Right atrium auricular region (tissue), 2 donors: ENCODE measurements around the gene PDE4D. TPM values are rescaled to one million over a fixed set of nuclear protein-coding genes. Genes with fewer than 3 reads are reported as not detected.
A peak's percentile ranks its signal among the peaks of the same experiment; 100 is the strongest.

Experiments used
- DNase-seq: peaks from one replicate; pipeline ENCODE4 v3.0.0-alpha.2; 2019; ENCODE audit warnings: low spot score
- H3K27ac ChIP-seq, 2 donors: fragments of 200-600 bp; sonication (generic); 1 replicate in 1 of 2; 2 replicates in 1 of 2; pipeline ENCODE4 v1.5.1; 2016 to 2019
- H3K27me3 ChIP-seq, 2 donors: fragments of 200-600 bp; sonication (generic); one replicate each; pipeline versions ENCODE4 v1.5.1 to v1.6.0; 2017 to 2019
- H3K36me3 ChIP-seq: fragments of 200-600 bp; sonication (generic); one replicate; pipeline ENCODE4 v1.5.1; 2016
- H3K4me1 ChIP-seq, 2 donors: fragments of 200-600 bp; sonication (generic); one replicate each; pipeline versions ENCODE4 v1.5.1 to v1.6.0; 2017 to 2019
- H3K4me3 ChIP-seq, 2 donors: fragments of 200-600 bp; sonication (generic); 1 replicate in 1 of 2; 2 replicates in 1 of 2; pipeline ENCODE4 v1.5.1; 2017 to 2019; ENCODE audit warnings: mild to moderate bottlenecking in 1 of 2, moderate library complexity in 1 of 2
- H3K9me3 ChIP-seq, 2 donors: fragments of 200-600 bp; sonication (generic); one replicate each; pipeline ENCODE4 v1.5.1; 2019
- total RNA-seq, 2 donors: library from RNA; depleted of rRNA; stranded (reverse); fragments of >200 nt; gene quantifications; one replicate each; pipeline ENCODE4 v1.1.0, GENCODE V29; 2016
- TF ChIP-seq, protein P1 (sequence below), 2 donors: fragments of 200-600 bp; sonication (generic); IDR thresholded peaks; one replicate each; pipeline ENCODE4 v1.5.1; 2019; ENCODE audit warnings: antibody characterized with exemption in 2 of 2

Gene PDE4D
- total RNA-seq, 2 donors from 2014 or later = 43.3 to 44.0 TPM

DNA sequence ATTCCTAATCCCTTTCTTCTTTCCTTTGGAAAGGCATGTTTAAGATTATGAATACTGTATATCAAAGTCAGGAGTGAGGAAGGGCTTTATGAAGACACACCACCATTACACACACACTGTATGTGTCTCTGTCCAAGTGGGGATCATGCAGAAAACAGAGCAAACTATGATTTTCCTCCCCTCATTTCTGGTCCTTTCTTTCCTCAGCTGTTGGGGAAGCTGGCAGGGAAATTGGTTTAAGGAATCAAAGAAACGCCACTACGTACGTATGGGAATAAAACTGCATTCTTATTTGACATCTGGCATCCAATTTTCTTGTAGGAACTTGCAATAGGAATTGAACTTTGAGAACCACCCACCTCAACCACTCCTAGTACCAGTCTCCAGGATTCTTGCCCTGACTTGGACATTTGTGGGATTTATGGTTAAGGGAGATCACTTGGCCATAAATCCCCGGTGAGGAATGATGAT, 125.8 kb downstream of the PDE4D start:
- H3K4me3 ChIP-seq = peak overlapping the region; percentile 28 to 55
- H3K27ac ChIP-seq = no peak overlapping the region
- TF ChIP-seq, protein P1, sequence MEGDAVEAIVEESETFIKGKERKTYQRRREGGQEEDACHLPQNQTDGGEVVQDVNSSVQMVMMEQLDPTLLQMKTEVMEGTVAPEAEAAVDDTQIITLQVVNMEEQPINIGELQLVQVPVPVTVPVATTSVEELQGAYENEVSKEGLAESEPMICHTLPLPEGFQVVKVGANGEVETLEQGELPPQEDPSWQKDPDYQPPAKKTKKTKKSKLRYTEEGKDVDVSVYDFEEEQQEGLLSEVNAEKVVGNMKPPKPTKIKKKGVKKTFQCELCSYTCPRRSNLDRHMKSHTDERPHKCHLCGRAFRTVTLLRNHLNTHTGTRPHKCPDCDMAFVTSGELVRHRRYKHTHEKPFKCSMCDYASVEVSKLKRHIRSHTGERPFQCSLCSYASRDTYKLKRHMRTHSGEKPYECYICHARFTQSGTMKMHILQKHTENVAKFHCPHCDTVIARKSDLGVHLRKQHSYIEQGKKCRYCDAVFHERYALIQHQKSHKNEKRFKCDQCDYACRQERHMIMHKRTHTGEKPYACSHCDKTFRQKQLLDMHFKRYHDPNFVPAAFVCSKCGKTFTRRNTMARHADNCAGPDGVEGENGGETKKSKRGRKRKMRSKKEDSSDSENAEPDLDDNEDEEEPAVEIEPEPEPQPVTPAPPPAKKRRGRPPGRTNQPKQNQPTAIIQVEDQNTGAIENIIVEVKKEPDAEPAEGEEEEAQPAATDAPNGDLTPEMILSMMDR (IDR thresholded peaks at IDR 0.05) = no peak
- no peaks in the 10 kb centered on the region for H3K9me3 ChIP-seq
- H3K36me3 ChIP-seq = no peaks in the 10 kb centered on the region
- H3K27me3 ChIP-seq = no peaks in the 10 kb centered on the region
- no peak for DNase-seq
- H3K4me1 ChIP-seq = peaks cover 0 to 6% of the 10 kb centered on the region in 2 donors

DNA sequence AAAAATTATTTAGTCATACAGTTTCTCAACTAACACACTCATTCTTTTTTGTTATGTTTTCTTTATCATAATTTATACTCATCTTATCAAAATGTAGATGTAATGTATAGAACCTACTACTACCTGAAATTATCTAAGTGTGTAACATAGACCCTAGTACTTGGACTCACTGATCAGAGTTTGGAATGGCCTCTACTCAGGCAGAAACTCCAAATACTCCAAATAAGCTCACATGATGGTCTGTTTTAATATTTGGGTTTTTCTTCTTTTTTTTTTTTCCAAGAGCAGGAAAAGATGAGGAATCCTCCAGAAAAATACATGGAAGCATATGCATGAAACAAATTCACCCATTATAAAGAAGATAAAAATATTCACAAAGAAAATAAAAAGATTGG, 126.3 kb downstream of the PDE4D start:
- DNase-seq = no peak
- Histone ChIP-seq H3K4me1 (peaks cover 0 to 6% of the 10 kb centered on the region in 2 donors), H3K36me3 (no peaks in the 10 kb centered on the region), H3K27ac (no peak overlapping the region), H3K27me3 (no peaks in the 10 kb centered on the region), H3K4me3 (no peak overlapping the region), H3K9me3 (no peaks in the 10 kb centered on the region)
- TF ChIP-seq, protein P1 (IDR thresholded peaks at IDR 0.05) = no peak

DNA sequence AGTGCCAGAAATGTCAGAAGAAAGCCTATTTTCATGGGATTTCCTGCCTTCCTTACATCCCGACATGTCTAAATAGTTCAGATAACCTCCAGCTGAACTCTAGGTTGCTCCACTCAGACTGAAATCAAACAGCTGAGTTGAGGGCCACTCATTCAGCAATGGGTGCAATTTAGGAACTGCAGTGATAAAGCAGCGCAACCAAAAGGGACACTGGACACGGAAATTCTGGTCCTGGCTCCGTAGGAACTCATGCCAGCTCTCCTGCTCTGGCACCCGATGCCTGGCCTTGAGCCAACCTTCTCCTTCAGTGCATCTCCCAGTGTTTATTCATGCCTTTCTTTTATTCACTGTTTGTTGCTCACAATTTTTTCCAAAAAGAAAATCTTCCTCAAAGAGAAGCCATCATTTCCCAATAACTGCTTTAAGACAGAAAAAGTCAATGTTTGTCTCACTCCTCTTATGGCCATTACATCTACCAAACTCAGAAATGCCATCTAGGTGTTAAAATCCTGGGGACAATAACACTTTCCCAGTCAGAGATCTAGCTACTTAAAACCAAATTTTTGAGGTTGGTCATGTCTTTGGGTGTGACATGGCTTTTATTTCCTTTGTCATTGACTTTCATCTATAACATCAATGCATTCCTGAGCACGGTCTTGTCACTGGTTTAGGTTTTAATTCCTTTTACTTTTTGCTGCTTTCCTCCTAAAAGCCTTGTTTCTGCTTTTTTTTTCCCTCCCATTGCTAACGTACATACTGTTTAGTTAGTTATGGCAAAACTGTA, 126.9 kb downstream of the PDE4D start:
- Histone ChIP-seq H3K27me3 (no peaks in the 10 kb centered on the region), H3K4me3 (no peak overlapping the region), H3K9me3 (no peaks in the 10 kb centered on the region), H3K36me3 (no peaks in the 10 kb centered on the region), H3K27ac (no peak overlapping the region), H3K4me1 (peaks cover 0 to 6% of the 10 kb centered on the region in 2 donors)
- TF ChIP-seq, protein P1 (IDR thresholded peaks at IDR 0.05) = no peak
- DNase-seq = no peak

DNA sequence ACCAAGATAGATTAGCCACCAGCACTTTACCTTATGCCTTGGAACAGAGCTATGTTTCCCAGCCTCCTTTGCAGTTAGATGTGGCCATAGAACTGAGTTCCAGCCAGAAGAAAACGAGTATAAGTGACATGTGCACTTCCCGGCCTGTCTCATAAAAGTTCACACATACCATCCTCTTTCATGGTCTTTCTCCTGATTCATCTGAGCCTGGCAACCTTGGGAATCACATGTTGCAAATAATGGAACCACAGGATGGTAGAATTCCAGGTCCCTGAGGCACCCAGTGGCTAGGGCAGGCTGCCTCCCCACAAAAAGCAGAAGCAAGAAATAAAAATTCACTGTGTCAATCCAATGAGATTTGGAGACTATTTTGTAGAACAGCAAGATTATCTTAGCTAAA, 128.1 kb downstream of the PDE4D start:
- H3K9me3 ChIP-seq = no peaks in the 10 kb centered on the region
- TF ChIP-seq, protein P1 (IDR thresholded peaks at IDR 0.05) = no peak
- H3K4me1 ChIP-seq = peaks cover 0 to 6% of the 10 kb centered on the region in 2 donors
- no peaks in the 10 kb centered on the region for H3K27me3 ChIP-seq
- DNase-seq = no peak
- H3K4me3 ChIP-seq = no peak overlapping the region
- H3K36me3 ChIP-seq = no peaks in the 10 kb centered on the region
- no peak overlapping the region for H3K27ac ChIP-seq

DNA sequence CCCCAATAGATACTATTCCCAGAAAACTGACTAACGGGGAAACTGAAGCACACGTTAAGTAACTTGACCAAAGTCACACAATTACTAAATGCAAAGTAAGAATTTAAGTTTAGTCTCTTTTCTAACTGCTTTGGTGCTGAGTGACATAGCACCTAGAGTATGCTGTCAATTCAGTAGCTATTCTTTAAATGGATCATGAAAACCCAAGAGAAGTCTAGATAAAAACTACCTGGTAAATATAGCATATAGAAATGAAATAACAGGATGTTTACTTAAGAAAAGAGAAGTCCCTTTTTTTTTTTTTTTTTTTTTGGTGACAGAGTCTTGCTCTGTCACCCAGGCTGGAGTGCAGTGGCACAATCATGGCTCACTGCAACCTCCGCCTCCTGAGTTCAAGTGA, 129.2 kb downstream of the PDE4D start:
- Histone ChIP-seq H3K36me3 (no peaks in the 10 kb centered on the region), H3K27ac (no peak overlapping the region), H3K27me3 (no peaks in the 10 kb centered on the region), H3K4me1 (peaks cover 0 to 6% of the 10 kb centered on the region in 2 donors), H3K9me3 (no peaks in the 10 kb centered on the region), H3K4me3 (no peak overlapping the region)
- TF ChIP-seq, protein P1 (IDR thresholded peaks at IDR 0.05) = no peak
- DNase-seq = no peak
